PC-9 (cell line): ENCODE data around the gene FAM20C.

Experiments used
- CTCF ChIP-seq: fragments of 200-600 bp; sonication (generic); conservative IDR thresholded peaks from 2 replicates; pipeline ENCODE4 v1.6.1; 2017; ENCODE audit warnings: mixed run types, antibody characterized with exemption, mild to moderate bottlenecking, moderate library complexity
- EZH2 ChIP-seq: fragments of 200-600 bp; sonication (generic); IDR thresholded peaks from 2 replicates; pipeline ENCODE4 v1.8.0; 2017; ENCODE audit warnings: antibody characterized with exemption, low read depth

DNA sequence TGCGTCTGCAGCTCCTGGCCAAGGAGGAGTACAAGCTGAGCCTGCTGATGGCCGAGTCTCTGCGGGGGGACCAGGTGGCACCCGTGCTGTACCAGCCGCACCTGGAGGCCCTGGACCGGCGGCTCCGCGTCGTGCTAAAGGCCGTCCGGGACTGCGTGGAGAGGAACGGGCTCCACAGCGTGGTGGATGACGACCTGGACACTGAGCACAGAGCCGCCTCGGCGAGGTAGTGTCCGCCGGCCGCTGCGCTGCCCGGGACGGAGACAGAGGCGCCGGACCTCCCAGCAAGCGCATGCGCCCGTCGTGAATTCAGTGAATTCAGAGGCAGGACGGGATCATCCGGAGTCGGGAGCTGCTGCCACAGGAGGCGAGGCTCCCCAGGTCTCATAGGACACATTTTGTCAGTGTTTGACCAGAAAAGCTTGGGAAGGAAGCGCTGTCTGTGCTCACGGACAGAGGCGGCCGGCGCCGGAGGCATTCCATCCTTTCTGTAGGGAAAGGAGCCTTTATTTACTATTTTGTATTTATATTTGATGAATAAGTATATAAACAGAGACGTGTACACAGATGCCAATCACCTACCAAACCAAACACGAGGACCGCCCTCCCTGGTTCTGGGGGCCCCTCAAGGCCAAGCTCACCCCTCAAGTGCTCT lies 67.5 kb downstream of the FAM20C start:
- no peak for TF ChIP-seq CTCF
- TF ChIP-seq EZH2: no peak
